BJ (cell line): ENCODE results near the gene DNASE1L3. TPM values are rescaled to one million over a fixed set of nuclear protein-coding genes. Genes with fewer than 3 reads are reported as not detected.
A peak's percentile ranks its signal among the peaks of the same experiment; 100 is the strongest.

Experiments
- CTCF ChIA-PET: fragments of 350-600 bp; formaldehyde crosslinking; extraction: SDS; loops from one replicate; lab custom pipeline; 2021; ENCODE audit warnings: antibody characterized with exemption, inconsistent platforms; lab: Yijun Ruan, JAX
- POLR2A ChIA-PET: fragments of 300-600 bp; sonication (Branson Sonifier 250); formaldehyde crosslinking; extraction: SDS; loops from one replicate; lab custom pipeline; 2021; ENCODE audit warnings: antibody characterized with exemption; lab: Charles Lee
- DNase-seq: peaks from one replicate; pipeline ENCODE4 v3.0.0-alpha.2; 2011; ENCODE audit warnings: low read depth
- H3K27me3 ChIP-seq: 2 replicates; pipeline ENCODE4 v1.6.0; 2011; ENCODE audit warnings: low read length; ENCODE audit not compliant: control insufficient read depth, insufficient read depth
- H3K36me3 ChIP-seq: 2 replicates; pipeline ENCODE4 v1.5.1; 2011; ENCODE audit warnings: low read length; ENCODE audit not compliant: control insufficient read depth, insufficient read depth
- H3K4me3 ChIP-seq: 2 replicates; pipeline ENCODE4 v1.5.1; 2011; ENCODE audit warnings: low read depth, mild to moderate bottlenecking, control low read depth, low read length
- CTCF ChIP-seq: IDR thresholded peaks from 2 replicates; pipeline ENCODE4 v1.5.1; 2011; ENCODE audit warnings: low read depth, mild to moderate bottlenecking, control low read depth, inconsistent platforms, low read length, moderate library complexity; ENCODE audit not compliant: insufficient read depth
- polyA plus RNA-seq: library from polyadenylated mRNA; depleted of rRNA; stranded (reverse); fragments of >200 nt; gene quantifications from 2 replicates; pipeline ENCODE4 v1.2.3, GENCODE V29; 2011

Gene DNASE1L3
- polyA plus RNA-seq, 1 experiment, result not detected

GRCh38 chr3:58223855-58224254, 13.1 kb upstream of the DNASE1L3 start:
- no peaks in the 10 kb centered on the region for H3K36me3 ChIP-seq
- no peak overlapping the region for H3K4me3 ChIP-seq
- CTCF ChIA-PET, result interaction anchor here (1.3 to 2.1 kb wide), 5 partner anchors 14 to 82 kb away, joined by 3 to 9 read pairs (median 6); partner anchors contain the start of genes ABHD6, HTD2 and RPP14
- POLR2A ChIA-PET, result no interaction called here
- TF ChIP-seq CTCF, result no peak
- no peak for DNase-seq
- H3K27me3 ChIP-seq, result peaks cover 7% of the 10 kb centered on the region

GRCh38 chr3:58222161-58222724, 11.5 kb upstream of the DNASE1L3 start:
- H3K4me3 ChIP-seq, result no peak overlapping the region
- peaks cover 6% of the 10 kb centered on the region for H3K27me3 ChIP-seq
- CTCF ChIA-PET, result no interaction called here
- POLR2A ChIA-PET, result no interaction called here
- H3K36me3 ChIP-seq, result no peaks in the 10 kb centered on the region
- TF ChIP-seq CTCF, result no peak
- no peak for DNase-seq

- Histone ChIP-seq H3K4me3 (no peak overlapping the region), H3K27me3 (peaks cover 3% of the 10 kb centered on the region), H3K36me3 (no peaks in the 10 kb centered on the region)
- CTCF ChIA-PET, result interaction anchor here (1.0 to 5.2 kb wide), 6 partner anchors 11 to 77 kb away, joined by 4 to 69 read pairs (median 11); no protein-coding TSS in a partner anchor
- POLR2A ChIA-PET, result no interaction called here
- TF ChIP-seq CTCF, result no peak
- no peak for DNase-seq
These were observed 8.1 kb upstream of the DNASE1L3 start for GRCh38 chr3:58218904-58219303.

GRCh38 chr3:58217209-58217811, 6.5 kb upstream of the DNASE1L3 start:
- Histone ChIP-seq H3K27me3 (peaks cover 3% of the 10 kb centered on the region), H3K4me3 (no peak overlapping the region), H3K36me3 (no peaks in the 10 kb centered on the region)
- POLR2A ChIA-PET, result no interaction called here
- no peak for DNase-seq
- CTCF ChIA-PET, result interaction anchor here (0.6 to 5.7 kb wide), 22 partner anchors 8 to 1026 kb away, joined by 3 to 69 read pairs (median 6); partner anchors contain the start of genes HTD2 and RPP14
- TF ChIP-seq CTCF, result peak; percentile 86

GRCh38 chr3:58216496-58217195, 5.9 kb upstream of the DNASE1L3 start:
- POLR2A ChIA-PET, result no interaction called here
- DNase-seq, result no peak

More at GRCh38 chr3:58216496-58217195, 5.9 kb upstream of the DNASE1L3 start:
- Histone ChIP-seq H3K4me3 (no peak overlapping the region), H3K27me3 (peaks cover 3% of the 10 kb centered on the region), H3K36me3 (no peaks in the 10 kb centered on the region)
- no peak for TF ChIP-seq CTCF
- CTCF ChIA-PET, result interaction anchor here (0.6 to 5.7 kb wide), 16 partner anchors 8 to 1025 kb away, joined by 3 to 69 read pairs (median 6); partner anchors contain the start of genes HTD2 and RPP14
